Trophoblast cell (in vitro differentiated cells and primary cell): ENCODE measurements around the gene SLC6A11.

Source experiments
- DNase-seq, 2 donors: peaks; one replicate each; pipeline ENCODE4 v3.0.0-alpha.2; 2016
- H2AFZ ChIP-seq: 2 replicates; pipeline ENCODE4 v1.6.1; 2013; ENCODE audit warnings: low read length, moderate library complexity, mild to moderate bottlenecking; ENCODE audit not compliant: insufficient read depth, poor library complexity
- H2AK5ac ChIP-seq: 2 replicates; pipeline ENCODE4 v1.6.1; 2013; ENCODE audit warnings: mild to moderate bottlenecking, low read length
- H2BK120ac ChIP-seq: 2 replicates; pipeline ENCODE4 v1.6.1; 2013; ENCODE audit warnings: low read length, mild to moderate bottlenecking, moderate library complexity; ENCODE audit not compliant: insufficient read depth, poor library complexity
- H2BK12ac ChIP-seq: 2 replicates; pipeline ENCODE4 v1.6.1; 2013; ENCODE audit warnings: mild to moderate bottlenecking, low read length, moderate library complexity
- H2BK5ac ChIP-seq: 2 replicates; pipeline ENCODE4 v1.6.1; 2013; ENCODE audit warnings: low read length, low read depth, moderate library complexity, mild to moderate bottlenecking; ENCODE audit not compliant: poor library complexity
- H3K14ac ChIP-seq: 2 replicates; pipeline ENCODE4 v1.6.1; 2013; ENCODE audit warnings: mild to moderate bottlenecking, low read length
- H3K18ac ChIP-seq: 2 replicates; pipeline ENCODE4 v1.6.1; 2013; ENCODE audit warnings: mild to moderate bottlenecking, low read length
- H3K23ac ChIP-seq: 2 replicates; pipeline ENCODE4 v1.6.1; 2013; ENCODE audit warnings: low read length
- H3K27ac ChIP-seq: 2 replicates; pipeline ENCODE4 v1.5.1; 2013; ENCODE audit warnings: low read depth, mild to moderate bottlenecking, inconsistent platforms, low read length, moderate library complexity
- H3K27me3 ChIP-seq: 2 replicates; pipeline ENCODE4 v1.6.1; 2013; ENCODE audit warnings: inconsistent platforms, mild to moderate bottlenecking, low read length, moderate library complexity; ENCODE audit not compliant: insufficient read depth
- H3K36me3 ChIP-seq, 2 experiments: 1 replicate in 1 of 2; 2 replicates in 1 of 2; pipeline ENCODE4 v1.6.1; 2013; ENCODE audit warnings: low read length in 2 of 2, mild to moderate bottlenecking in 2 of 2, moderate library complexity in 1 of 2; ENCODE audit not compliant: insufficient read depth in 2 of 2, control insufficient read depth in 1 of 2
- H3K4ac ChIP-seq: 2 replicates; pipeline ENCODE4 v1.6.1; 2013; ENCODE audit warnings: low read depth, mild to moderate bottlenecking, low read length, moderate library complexity
- H3K4me1 ChIP-seq, 2 experiments: 1 replicate in 1 of 2; 2 replicates in 1 of 2; pipeline ENCODE4 v1.6.1; 2013; ENCODE audit warnings: low read length in 2 of 2, mild to moderate bottlenecking in 2 of 2, moderate library complexity in 1 of 2; ENCODE audit not compliant: insufficient read depth in 2 of 2, control insufficient read depth in 1 of 2
- H3K4me2 ChIP-seq: 2 replicates; pipeline ENCODE4 v1.6.1; 2013; ENCODE audit warnings: inconsistent platforms, mild to moderate bottlenecking, low read length, moderate library complexity
- H3K4me3 ChIP-seq: 2 replicates; pipeline ENCODE4 v1.5.1; 2013; ENCODE audit warnings: mild to moderate bottlenecking, low read depth, low read length, inconsistent platforms
- H3K79me1 ChIP-seq: one replicate; pipeline ENCODE4 v1.6.1; 2013; ENCODE audit warnings: low read length
- H3K79me2 ChIP-seq: 2 replicates; pipeline ENCODE4 v1.6.1; 2013; ENCODE audit warnings: low read length, mild to moderate bottlenecking; ENCODE audit not compliant: control insufficient read depth, insufficient read depth, poor library complexity
- H3K9ac ChIP-seq: 2 replicates; pipeline ENCODE4 v1.6.1; 2013; ENCODE audit warnings: mild to moderate bottlenecking, low read length
- H3K9me3 ChIP-seq: 2 replicates; pipeline ENCODE4 v1.6.1; 2013; ENCODE audit warnings: low read depth, mild to moderate bottlenecking, control low read depth, inconsistent platforms, low read length; ENCODE audit not compliant: insufficient read depth
- H4K12ac ChIP-seq: 2 replicates; pipeline ENCODE4 v1.6.1; 2013; ENCODE audit warnings: low read depth, mild to moderate bottlenecking, low read length, moderate library complexity
- H4K8ac ChIP-seq: 2 replicates; pipeline ENCODE4 v1.6.1; 2013; ENCODE audit warnings: low read depth, mild to moderate bottlenecking, low read length, moderate library complexity
- H4K91ac ChIP-seq: one replicate; pipeline ENCODE4 v1.6.1; 2013; ENCODE audit warnings: low read depth, mild to moderate bottlenecking, low read length, moderate library complexity
- WGBS: extraction: QIAGEN DNeasy Blood & Tissue Kit; methylation state at CpG from one replicate; pipeline ENCODE4 v1.1.7; 2013; ENCODE audit warnings: missing lambda C conversion rate; ENCODE audit not compliant: insufficient read length, insufficient coverage; ENCODE audit errors: extremely low coverage; 5-methylcytosine and 5-hydroxymethylcytosine counted together

The SLC6A11 gene

GRCh38 chr3:10845001-10845761 is 29.2 kb downstream of the SLC6A11 start:
- no peak overlapping the region for H2AFZ ChIP-seq
- no peak overlapping the region for H2BK12ac ChIP-seq
- no peak overlapping the region for H3K27ac ChIP-seq
- H3K23ac ChIP-seq: no peak overlapping the region
- no peaks in the 10 kb centered on the region for H3K79me2 ChIP-seq
- no peak overlapping the region for H2AK5ac ChIP-seq
- no peak overlapping the region for H4K8ac ChIP-seq
- H3K9me3 ChIP-seq: peaks cover 3% of the 10 kb centered on the region
- H3K27me3 ChIP-seq: peaks cover 4% of the 10 kb centered on the region
- no peak overlapping the region for H3K18ac ChIP-seq
- no peak overlapping the region for H3K9ac ChIP-seq
- no peak overlapping the region for H3K4me3 ChIP-seq
- DNase-seq: no peak
- no peak overlapping the region for H3K4ac ChIP-seq
- H3K4me2 ChIP-seq: no peak overlapping the region
- no peaks in the 10 kb centered on the region for H3K79me1 ChIP-seq
- no peak overlapping the region for H4K91ac ChIP-seq
- H3K4me1 ChIP-seq: no peaks in the 10 kb centered on the region
- no peak overlapping the region for H2BK120ac ChIP-seq
- H2BK5ac ChIP-seq: no peak overlapping the region
- no peak overlapping the region for H3K14ac ChIP-seq
- H4K12ac ChIP-seq: no peak overlapping the region
- no CpG with 5 or more reads among the region's 6 CpGs for WGBS
- H3K36me3 ChIP-seq: no peaks in the 10 kb centered on the region

- Histone ChIP-seq H3K79me1 (no peaks in the 10 kb centered on the region), H3K4me1 (no peaks in the 10 kb centered on the region), H3K23ac (no peak overlapping the region), H3K79me2 (no peaks in the 10 kb centered on the region), H3K27me3 (peaks cover 4% of the 10 kb centered on the region), H3K4me3 (no peak overlapping the region), H2BK12ac (no peak overlapping the region), H3K4me2 (no peak overlapping the region), H3K9me3 (peaks cover 3% of the 10 kb centered on the region), H4K12ac (no peak overlapping the region), H2AFZ (no peak overlapping the region), H3K27ac (no peak overlapping the region), H3K18ac (no peak overlapping the region), H2AK5ac (no peak overlapping the region), H3K36me3 (no peaks in the 10 kb centered on the region), H4K91ac (no peak overlapping the region), H4K8ac (no peak overlapping the region), H2BK120ac (no peak overlapping the region), H3K9ac (no peak overlapping the region), H2BK5ac (no peak overlapping the region), H3K14ac (no peak overlapping the region), H3K4ac (no peak overlapping the region)
- WGBS: no CpG with 5 or more reads among the region's 5 CpGs
- DNase-seq: peak in 1 of 2 donors; percentile 8
Measured at GRCh38 chr3:10845839-10846656, 30.0 kb downstream of the SLC6A11 start.

- no peak overlapping the region for H3K4ac ChIP-seq
- H3K18ac ChIP-seq: no peak overlapping the region
- WGBS: no CpG with 5 or more reads among the region's 4 CpGs
- H3K36me3 ChIP-seq: no peaks in the 10 kb centered on the region
- no peak overlapping the region for H3K9ac ChIP-seq
- DNase-seq: no peak
- no peak overlapping the region for H2AFZ ChIP-seq
- no peaks in the 10 kb centered on the region for H3K79me1 ChIP-seq
- no peak overlapping the region for H4K8ac ChIP-seq
- H2AK5ac ChIP-seq: no peak overlapping the region
- no peak overlapping the region for H3K4me3 ChIP-seq
- H3K9me3 ChIP-seq: peaks cover 3% of the 10 kb centered on the region
- H3K27me3 ChIP-seq: peaks cover 4% of the 10 kb centered on the region
- no peak overlapping the region for H4K91ac ChIP-seq
- H3K4me1 ChIP-seq: no peaks in the 10 kb centered on the region
- no peak overlapping the region for H3K4me2 ChIP-seq
- no peak overlapping the region for H2BK12ac ChIP-seq
- no peak overlapping the region for H2BK120ac ChIP-seq
- H3K23ac ChIP-seq: no peak overlapping the region
- H4K12ac ChIP-seq: no peak overlapping the region
- H3K79me2 ChIP-seq: no peaks in the 10 kb centered on the region
- no peak overlapping the region for H3K14ac ChIP-seq
- H2BK5ac ChIP-seq: no peak overlapping the region
- H3K27ac ChIP-seq: no peak overlapping the region
Measured at GRCh38 chr3:10846657-10846975, 30.6 kb downstream of the SLC6A11 start.

- Histone ChIP-seq H3K9ac (no peak overlapping the region), H3K36me3 (no peaks in the 10 kb centered on the region), H4K8ac (no peak overlapping the region), H3K4me1 (no peaks in the 10 kb centered on the region), H4K91ac (no peak overlapping the region), H3K9me3 (peaks cover 3% of the 10 kb centered on the region), H3K14ac (no peak overlapping the region), H2BK12ac (no peak overlapping the region), H2BK120ac (no peak overlapping the region), H2BK5ac (no peak overlapping the region), H3K4me2 (no peak overlapping the region), H3K79me1 (no peaks in the 10 kb centered on the region), H3K4ac (no peak overlapping the region), H2AFZ (no peak overlapping the region), H3K27me3 (peaks cover 4% of the 10 kb centered on the region), H3K4me3 (no peak overlapping the region), H3K18ac (no peak overlapping the region), H3K27ac (no peak overlapping the region), H3K23ac (no peak overlapping the region), H4K12ac (no peak overlapping the region), H3K79me2 (no peaks in the 10 kb centered on the region), H2AK5ac (no peak overlapping the region)
- DNase-seq: no peak
- no CpG with 5 or more reads among the region's 3 CpGs for WGBS
Measured at GRCh38 chr3:10848261-10848660, 32.2 kb downstream of the SLC6A11 start.
